Stimulated activated naive CD4-positive, alpha-beta T cell treated with Interleukin-2 at 50 U/mL for 16 hours (primary cell): ENCODE measurements around the gene OR1D2.
"Not testable (repeated sequence)": the region's sequence is repeated elsewhere in the genome, so short reads cannot be mapped to it uniquely, and the experiment has no call there.

Experiments used
- DNase-seq: peaks from one replicate; lab custom pipeline; 2025; lab: John Stamatoyannopoulos, UW

Gene OR1D2, protein sequence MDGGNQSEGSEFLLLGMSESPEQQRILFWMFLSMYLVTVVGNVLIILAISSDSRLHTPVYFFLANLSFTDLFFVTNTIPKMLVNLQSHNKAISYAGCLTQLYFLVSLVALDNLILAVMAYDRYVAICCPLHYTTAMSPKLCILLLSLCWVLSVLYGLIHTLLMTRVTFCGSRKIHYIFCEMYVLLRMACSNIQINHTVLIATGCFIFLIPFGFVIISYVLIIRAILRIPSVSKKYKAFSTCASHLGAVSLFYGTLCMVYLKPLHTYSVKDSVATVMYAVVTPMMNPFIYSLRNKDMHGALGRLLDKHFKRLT

DNA sequence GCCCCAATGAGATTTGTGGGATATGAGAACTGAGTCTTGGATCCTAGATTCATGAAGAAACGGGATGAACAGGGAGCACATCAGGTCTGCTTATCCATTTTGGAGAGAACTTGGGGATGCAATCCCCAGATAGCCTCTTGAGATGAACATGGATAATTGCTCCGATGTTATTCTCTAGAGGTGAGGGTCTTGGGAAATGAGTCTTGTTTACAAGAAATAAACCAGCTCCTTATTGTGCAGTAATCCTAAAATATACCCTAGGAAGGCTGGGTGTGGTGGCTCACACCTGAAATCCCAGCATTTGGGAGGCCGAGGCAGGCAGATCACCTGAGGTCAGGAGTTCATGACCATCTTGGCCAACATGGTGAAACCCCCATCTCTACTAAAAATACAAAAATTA is at the start of gene OR1D2:
Gene OR1D2 (minus strand): TSS at position 101 of the 400 bp plus-strand sequence. CDS start 11,426 bp downstream, outside the sequence.
- no peak for DNase-seq

DNA sequence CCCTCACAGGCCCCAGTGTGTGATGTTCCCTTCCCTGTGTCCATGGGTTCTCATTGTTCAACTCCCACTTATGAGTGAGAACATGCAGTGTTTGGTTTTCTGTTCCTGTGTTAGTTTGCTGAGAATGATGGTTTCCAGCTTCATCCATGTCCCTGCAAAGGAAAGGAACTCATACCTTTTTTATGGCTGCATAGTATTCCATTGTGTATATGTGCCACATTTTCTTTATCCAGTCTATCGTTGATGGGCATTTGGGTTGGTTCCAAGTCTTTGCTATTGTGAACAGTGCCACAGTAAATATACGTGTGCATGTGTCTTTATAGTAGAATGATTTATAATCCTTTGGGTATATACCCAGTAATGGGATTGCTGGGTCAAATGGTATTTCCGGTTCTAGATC is 33.3 kb upstream of the OR1D2 start:
- not testable (repeated sequence) for DNase-seq

DNA sequence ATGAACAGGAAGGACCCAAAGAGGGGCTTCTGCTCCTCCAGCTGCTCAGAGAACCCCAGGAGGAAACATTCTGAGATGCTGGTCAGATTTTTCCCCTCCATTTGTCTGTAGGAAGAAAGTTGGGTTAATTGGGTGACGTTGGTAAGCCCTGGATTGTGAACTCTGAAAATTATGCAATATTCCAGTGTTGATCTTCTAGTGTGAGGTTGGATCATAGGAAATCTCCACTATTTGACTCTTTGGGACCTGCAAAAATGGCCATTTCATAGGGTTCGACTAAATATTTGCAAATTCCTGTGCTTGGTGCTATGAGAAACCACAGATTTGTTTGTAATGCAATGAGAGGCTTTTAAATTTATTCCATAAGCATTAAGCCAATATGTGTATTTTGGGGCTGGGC is 23.2 kb upstream of the OR1D2 start, which contains the start of gene OR1G1:
Gene OR1G1 (minus strand): TSS at position 101 of the 400 bp plus-strand sequence. CDS start 0 bp downstream, at position 101.
- no peak for DNase-seq

DNA sequence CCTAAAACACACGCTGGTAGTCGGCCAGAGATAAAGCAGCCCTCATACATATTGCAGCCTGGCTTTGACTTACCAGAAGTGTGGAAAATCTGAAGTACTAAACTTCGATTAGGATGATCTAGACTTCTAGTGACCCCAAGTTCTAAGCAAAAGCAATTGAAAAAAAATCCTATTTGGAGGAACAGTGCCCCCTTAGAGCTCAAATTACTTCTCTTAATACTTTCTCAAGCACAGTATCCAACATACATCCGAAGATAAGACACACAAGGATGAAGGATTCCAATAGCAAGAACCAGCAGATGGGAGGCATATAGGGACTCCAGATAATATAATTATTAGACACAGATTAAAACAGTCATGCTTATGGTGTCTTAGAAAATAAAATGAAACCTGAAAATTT is 30.4 kb downstream of the OR1D2 start:
- not testable (repeated sequence) for DNase-seq

- not testable (repeated sequence) for DNase-seq
These were observed 39.0 kb downstream of the OR1D2 start for GRCh38 chr17:3065192-3065591.

DNA sequence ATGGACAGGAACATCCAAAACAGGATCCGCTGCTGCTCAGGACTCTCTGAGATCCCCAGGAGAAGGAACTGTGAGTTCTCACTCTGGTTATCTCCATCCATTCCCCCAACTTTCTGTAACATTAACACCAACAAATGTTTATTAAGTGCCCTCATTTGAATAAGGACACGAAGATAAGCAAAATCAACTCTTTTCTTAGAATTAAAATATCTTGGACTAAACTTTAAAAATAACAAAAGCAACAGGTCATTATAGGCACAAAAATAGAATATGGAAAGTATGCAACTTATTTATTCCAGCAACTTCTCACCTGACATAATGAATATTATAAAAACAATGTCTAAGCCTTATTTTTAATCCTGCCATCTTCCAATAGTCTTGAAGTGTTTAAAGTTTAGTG is 40.7 kb downstream of the OR1D2 start, which contains the start of gene OR1D5:
Gene OR1D5 (minus strand): TSS at position 101 of the 400 bp plus-strand sequence. CDS start 0 bp downstream, at position 101.
- DNase-seq, result not testable (repeated sequence)

- not testable (repeated sequence) for DNase-seq
These were observed 41.3 kb downstream of the OR1D2 start for GRCh38 chr17:3062824-3063377.

GRCh38 chr17:3054868-3055267 is 49.4 kb downstream of the OR1D2 start:
- not testable (repeated sequence) for DNase-seq

DNA sequence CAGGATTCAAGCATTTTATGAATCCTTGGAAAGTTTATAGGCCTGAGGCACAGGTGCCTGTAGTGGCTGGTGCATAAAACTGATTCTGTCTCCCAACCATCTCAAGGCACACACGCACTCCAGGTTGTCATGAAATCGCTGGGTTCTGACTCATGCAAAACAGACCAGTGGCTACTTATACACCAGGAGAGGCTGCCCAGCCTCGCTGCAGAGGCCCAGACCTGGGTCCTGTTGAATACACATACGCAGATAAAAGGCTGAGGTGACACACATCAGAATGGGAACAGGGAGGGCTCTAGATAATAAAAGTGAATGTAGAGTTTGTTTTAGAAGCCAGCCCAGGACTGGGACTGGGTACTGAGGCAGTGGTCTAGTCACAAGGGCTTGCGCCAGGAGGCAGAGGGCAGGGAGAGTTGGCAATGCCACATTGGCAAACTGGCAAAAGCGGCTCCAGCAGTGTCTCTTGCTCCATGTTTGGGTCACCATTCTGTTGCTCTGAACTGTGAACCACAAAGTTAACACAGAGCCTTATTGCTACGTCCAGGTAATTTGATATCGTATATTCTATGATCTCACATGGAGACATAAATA is 54.4 kb downstream of the OR1D2 start:
- no peak for DNase-seq

- peak; percentile 97 for DNase-seq
These were observed 55.3 kb downstream of the OR1D2 start for GRCh38 chr17:3048727-3049471.

GRCh38 chr17:3046753-3047152 is 57.5 kb downstream of the OR1D2 start:
- no peak for DNase-seq

GRCh38 chr17:3043737-3044365 is 60.4 kb downstream of the OR1D2 start:
- DNase-seq, result no peak

DNA sequence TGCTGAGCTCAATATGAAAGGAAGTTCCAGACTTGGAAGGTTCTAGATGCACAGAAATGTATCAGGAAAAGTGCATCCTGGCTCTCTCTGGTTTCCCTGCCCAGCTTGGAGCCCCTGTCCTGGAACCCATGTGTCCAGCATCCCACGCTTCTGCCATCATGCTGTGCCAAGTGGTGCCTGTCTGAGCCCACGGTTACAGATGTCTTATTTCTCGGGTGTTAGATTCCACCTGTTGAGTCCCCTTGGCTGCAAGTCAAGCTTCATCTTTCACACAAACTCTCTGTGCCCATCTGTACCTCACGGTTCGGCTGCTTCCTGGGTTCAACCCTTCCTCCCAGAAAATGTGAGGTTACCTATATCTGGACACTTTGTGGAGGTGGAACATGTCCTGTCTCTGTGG is 63.3 kb downstream of the OR1D2 start:
- no peak for DNase-seq

- DNase-seq, result no peak
These were observed 64.5 kb downstream of the OR1D2 start for GRCh38 chr17:3039736-3040135.

- no peak for DNase-seq
These were observed 65.3 kb downstream of the OR1D2 start for GRCh38 chr17:3038941-3039340.
